CD4-positive, alpha-beta T cell treated with Interleukin-17A for 4 hours (primary cell): ENCODE measurements around the gene GUSB.
"Not testable (repeated sequence)": the region's sequence is repeated elsewhere in the genome, so short reads cannot be mapped to it uniquely, and the experiment has no call there.

Experiments
- DNase-seq: peaks from one replicate; pipeline ENCODE4 v3.0.0-alpha.2; 2020; ENCODE audit warnings: mixed read lengths

GUSB gene

GRCh38 chr7:65974876-65975275 lies 7.1 kb downstream of the GUSB start:
- no peak for DNase-seq

GRCh38 chr7:65974191-65974801 lies 7.7 kb downstream of the GUSB start:
- DNase-seq, result no peak

DNA sequence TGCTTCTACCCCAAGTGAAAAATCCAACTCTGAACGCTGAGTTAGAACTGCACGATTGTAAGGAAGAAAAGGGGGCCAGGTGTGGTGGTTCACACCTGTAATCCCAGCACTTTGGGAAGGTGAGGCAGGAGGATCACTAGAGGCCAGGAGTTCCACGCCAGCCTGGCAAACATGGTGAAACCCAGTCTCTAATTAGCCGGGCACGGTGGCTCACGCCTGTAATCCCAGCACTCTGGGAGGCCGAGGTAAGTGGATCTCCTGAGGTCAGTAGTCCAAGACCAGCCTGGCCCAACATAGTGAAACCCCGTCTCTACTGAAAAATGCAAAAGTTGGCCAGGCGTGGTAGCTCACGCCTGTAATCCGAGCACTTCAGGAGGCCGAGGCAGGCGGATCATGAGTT lies 9.0 kb downstream of the GUSB start:
- DNase-seq, result no peak

DNA sequence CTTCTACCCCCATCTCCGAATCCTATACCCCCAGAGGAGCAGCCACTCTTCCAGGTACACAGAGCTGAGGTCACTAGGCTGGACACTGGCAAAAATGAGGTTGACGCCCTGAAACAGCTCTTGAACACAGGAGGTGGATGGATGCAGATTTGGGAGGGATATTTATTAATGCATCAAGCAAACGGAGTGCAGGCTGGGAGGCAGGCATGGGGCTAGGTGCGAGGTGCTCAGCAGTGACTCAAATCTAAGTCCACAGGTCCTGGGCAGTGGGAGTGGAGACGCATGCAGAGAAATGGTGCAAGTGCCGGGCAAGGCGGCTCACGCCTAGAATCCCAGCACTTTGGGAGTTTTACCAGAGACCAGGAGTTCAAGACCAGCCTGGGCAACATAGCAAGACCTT lies 11.0 kb downstream of the GUSB start:
- no peak for DNase-seq

GRCh38 chr7:65968256-65969185 lies 13.5 kb downstream of the GUSB start:
- DNase-seq, result no peak

DNA sequence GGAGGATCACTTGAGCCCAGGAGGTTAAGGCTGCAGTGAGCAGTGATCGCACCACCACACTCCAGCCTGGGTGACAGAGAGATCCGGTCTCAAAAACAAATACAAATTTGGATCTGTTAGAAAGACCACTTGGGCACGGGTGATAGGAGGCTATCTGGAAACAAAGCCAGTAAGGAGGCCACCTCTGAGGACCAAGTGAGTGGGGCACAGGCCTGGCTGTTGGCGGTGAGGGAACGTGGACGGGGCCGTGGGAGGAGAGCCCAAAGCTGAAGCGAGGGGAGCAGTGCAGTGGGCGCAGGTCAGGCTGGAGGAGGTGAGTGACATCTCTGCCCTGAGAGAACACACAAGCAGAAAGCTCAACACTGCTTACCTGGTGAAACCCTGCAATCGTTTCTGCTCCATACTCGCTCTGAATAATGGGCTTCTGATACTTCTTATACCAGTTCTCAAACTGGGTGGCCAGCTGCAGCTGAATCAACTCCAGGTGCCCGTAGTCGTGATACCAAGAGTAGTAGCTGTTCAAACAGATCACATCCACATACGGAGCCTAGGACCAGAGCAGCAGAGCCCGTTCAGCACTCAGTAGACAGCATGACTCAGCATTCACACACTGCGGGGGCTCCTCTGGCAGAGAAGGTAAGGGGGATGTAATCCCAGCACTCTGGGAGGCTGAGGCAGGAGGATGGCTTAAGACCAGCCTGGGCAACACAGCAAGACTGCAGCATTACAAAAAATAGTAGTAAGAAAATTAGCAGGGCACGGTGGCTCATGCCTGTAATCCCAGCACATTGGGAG lies 14.5 kb downstream of the GUSB start:
- DNase-seq, result no peak

DNA sequence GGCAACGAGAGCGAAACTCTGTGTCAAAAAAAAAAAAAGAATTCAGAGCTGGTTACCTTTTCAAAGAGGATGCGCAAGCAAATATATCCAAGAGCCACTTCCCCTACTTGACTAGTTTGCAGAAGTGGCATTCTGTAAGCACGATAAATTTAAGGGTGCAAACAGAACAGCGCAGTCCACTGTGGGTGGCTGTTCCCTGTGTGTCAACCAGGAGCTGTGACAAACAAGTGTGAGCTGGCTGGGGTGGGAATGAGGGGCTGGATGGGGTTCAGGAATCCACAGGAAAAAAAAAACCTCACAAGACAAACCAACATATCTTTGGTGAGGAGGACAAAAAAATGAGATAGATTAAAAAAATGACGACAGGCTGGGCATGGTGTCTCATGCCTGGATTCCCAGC lies 15.9 kb downstream of the GUSB start:
- no peak for DNase-seq

GRCh38 chr7:65964671-65965070 lies 17.3 kb downstream of the GUSB start:
- not testable (repeated sequence) for DNase-seq

DNA sequence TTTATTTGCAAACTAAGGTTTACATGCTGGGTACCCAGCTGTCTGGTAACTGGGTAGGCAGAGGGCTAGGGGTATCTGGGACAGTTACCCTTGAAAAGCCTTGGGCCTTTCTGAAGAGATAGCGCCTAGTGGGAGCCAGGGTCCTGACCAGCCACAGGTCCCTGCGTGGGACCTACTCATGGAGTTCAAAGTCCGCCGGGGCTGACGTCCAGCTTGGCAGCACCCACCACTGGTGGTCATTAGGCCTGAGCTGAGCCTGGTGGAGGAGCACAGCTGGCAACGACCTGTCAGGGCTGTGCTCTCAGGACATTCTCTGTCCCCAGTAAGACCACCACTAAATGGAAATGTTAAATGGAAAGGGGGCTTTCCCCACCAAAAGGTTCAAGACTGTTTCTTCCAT lies 20.0 kb downstream of the GUSB start:
- DNase-seq, result no peak

DNA sequence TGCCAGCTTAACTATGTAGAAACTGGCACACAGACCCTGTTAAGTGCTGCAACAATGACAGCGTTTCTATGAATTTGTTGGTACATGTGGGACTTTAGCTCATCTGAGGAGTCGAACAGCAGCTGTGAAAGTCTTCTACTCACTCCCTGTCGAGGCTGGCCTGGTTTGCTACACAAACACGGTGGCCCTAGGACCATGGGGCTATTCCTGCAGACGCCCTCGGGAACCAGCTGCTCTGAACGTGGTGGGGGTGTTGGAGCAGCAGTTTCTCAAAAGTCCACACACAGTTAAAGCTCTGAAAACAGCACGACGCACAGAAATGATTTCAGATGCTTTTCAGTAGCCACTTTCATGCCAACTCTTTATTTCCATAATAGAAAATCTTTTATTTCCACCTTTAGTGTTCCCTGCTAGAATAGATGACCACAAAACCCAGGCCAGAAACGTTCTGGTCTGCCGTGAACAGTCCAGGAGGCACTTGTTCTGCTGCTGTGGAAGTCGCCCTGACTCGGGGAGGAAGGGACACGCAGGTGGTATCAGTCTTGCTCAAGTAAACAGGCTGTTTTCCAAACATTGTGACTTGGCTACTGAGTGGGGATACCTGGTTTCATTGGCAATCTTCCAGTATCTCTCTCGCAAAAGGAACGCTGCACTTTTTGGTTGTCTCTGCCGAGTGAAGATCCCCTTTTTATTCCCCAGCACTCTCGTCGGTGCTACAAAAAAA lies 21.5 kb downstream of the GUSB start:
- no peak for DNase-seq

DNA sequence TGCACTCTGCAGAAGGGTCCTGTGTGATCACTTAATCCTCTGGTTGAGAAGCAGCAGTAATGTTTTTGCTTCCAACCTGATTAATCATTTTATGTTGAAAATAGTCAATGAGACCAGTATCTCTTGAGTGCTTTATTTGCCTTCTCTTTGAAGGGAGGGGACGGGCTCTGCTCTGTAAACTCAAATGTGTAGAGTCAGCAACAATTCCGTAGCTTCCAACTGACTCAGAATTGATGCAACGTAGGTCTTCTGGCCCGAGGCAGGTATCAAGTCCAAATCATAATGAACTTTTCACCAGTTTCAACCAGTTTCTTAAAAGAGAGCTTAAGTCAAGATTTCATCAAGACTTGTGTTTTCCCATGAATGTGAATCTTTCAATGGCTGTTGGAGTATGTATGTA lies 26.3 kb downstream of the GUSB start:
- no peak for DNase-seq

- no peak for DNase-seq
Observed at GRCh38 chr7:65953890-65954450, 28.0 kb downstream of the GUSB start.

DNA sequence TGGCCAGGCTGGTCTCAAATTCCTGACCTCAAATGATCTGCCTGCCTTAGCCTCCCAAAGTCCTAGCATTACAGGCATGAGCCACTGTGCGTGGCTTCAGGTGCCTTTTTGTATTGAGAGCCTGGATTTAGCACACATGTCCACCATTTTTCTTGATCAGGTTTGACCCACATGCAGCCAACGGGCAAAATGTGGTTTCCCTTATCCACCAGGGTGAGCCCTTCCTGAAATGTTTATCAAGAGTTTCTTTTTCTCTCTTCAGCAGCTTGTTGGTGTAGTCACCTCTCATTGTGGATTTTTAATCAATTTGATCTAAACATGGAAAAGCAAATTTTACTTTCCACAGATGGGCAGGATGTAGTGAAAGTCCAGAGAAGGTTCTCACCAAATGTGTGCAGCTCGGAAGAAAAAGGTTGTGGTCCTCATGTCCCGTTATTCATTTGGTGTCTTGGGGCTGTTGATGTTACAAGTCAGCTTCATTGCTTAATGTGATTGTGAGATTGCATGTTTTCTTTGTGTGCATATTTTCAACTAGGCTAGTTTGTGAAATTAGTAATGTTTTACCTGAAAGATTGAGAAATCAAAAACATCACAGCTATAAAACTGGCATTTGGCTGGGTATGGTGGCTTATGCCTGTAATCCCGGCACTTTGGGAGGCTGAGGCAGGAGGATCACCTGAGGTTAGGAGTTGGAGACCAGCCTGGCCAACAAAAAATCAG lies 28.9 kb downstream of the GUSB start:
- no peak for DNase-seq

DNA sequence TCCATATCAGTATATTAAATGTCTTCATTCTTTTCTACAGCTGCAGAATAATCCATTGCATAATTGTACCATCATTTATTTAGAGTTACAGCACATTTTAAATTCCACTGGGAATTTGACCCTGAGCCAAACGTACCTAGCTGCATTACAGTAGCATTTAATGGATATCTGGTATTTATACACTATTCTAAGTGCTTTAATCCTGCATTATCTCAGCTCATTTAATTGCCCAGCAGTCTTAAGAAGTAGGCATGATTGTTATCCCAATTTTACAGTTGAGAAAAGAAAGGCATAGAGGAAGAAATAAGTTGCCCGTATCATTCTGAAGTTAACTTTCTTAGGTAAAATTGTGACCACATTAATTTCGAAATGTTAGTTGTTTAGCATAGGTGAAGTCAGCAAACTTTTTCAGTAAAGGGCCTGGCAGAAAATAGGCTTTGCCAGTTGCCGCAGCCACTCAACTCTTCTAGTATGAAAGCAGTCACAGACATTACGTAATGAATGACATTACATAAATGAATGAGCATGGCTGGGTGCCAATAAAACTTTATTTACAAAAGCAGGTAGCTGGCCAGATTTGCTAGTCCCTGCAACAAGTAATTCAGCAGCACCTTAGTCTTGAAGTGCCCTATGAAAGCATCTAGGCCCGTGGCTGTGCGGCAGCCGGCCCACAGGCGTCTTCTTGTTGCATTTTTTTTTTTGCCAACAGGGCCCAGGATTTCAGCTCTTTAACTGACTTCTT lies 30.0 kb downstream of the GUSB start:
- no peak for DNase-seq

DNA sequence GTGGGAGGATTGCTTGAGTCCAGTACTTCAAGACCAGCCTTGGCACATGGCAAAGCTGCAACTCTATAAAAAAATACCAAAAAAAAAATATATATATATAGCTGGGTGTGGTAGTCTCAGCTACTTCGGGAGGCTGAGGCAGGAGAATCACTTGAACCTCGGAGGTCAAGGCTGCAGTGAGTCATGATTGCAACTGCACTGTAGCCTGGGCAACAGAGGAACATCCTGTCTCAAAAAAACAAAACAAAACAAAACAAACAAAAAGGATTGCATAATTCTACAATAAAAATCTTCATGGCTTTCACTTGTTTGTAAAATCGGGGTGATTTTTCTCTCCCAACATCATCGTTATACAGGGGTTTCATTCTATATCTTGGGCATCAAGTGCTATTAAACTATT lies 35.1 kb downstream of the GUSB start:
- DNase-seq, result no peak

- DNase-seq, result not testable (repeated sequence)
Observed at GRCh38 chr7:65945787-65946186, 36.2 kb downstream of the GUSB start.

DNA sequence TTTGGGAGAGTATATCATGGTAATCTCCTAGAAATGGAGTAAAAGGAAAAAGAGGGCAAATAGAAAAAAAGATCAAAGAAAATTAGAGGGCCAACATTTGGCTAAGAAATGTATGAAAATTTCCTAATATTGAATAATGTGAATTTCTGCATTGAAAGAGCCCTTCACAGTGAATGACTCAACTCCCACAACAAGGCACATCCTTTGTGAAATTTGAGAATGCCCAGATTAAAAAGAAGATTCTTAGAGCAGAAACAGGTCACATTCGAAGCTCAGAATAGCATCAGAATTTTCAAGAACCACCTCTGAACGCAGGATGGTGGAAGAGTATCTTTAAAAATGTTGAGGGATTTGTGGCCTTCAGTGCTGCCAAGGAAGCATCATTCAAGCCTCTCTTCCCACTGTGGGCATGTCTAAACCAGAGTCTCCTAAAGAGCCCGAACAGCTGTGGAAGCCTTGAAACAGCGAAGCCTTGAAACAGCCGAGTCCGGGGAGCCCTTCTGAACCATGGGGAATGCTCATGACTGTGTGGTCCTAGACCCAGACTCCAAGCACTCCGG lies 43.6 kb downstream of the GUSB start:
- no peak for DNase-seq

GRCh38 chr7:65937296-65937695 lies 44.7 kb downstream of the GUSB start:
- no peak for DNase-seq

DNA sequence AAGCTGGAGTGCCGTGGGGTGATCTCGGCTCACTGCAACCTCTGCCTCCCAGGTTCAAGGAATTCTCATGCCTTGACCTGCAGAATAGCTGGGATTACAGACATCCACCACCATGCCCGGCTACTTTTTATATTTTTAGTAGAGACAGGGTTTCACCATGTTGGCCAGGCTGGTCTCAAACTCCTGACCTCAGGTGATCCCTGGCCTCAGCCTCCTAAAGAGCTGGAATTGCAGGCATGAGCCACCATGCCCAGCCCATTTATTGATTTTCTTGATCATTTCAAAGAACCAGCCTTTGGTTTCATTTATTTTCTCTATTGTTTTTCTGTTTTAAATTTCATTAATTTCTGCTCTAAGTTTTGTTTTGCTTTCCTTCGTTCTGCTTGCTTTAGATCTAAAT lies 50.3 kb downstream of the GUSB start:
- no peak for DNase-seq
